NCI-H446 (cell line): ENCODE measurements around the gene UST.

Source experiments
- DNase-seq, 2 experiments: peaks; one replicate each; lab custom pipeline; 2025; lab: John Stamatoyannopoulos, UW

The UST gene

DNA sequence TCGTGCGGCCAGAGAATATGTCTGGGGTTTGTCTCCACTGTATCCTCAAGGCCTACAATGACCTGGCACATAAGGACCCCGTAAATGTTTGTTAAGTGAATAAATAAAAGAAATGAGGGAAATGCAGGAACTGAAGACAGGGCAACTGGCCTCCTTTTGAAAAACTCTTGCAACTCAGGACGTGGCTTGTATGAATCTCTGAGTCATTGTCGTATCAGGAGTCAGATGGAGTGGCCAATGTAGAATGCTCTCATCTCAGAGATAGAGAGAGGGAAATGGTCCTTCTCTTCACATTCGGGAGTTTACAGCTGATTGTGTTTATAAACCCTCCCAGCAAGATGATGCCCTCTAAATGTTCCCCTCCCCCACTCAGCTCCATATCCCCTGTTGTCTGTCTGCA is 57.1 kb downstream of the UST start:
- DNase-seq: no peak

DNA sequence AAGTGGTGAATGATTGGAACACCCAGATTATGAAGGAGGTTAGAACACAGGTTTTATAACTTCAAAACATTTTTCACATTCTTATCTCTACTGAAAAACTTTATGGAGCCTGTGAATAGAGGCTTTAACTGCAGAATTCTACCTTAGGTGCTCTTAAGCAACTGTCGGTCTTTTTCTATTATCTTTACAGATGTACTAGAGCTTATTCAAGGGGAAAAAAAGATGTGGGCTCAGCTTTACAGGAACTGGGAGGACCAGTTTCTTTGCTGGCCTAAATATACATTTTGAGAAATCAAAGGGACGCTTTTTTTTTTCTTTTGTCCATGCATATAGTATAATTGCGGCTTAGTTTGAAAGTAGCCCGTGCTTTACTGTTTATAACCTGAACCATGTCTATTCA is 58.9 kb downstream of the UST start:
- no peak for DNase-seq

DNA sequence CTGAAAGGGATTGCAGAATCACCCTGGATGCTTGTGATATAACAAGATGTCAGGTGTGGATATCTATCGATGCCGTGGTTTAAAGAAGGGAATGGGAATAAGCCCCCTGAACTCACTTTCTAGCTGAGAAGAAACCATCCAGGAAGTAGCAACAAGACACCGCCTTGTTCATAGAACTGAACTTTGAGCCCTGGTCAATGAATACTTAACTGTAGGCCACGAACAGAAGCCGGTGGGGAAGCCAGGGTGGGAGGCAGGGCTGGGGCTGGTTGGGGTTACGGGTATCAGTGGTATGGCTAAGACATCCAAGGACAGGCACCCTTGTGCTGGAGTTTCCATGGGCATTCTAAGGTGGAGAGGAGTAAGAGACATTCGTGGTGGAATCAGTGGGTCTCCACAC is 61.0 kb downstream of the UST start:
- DNase-seq: no peak

DNA sequence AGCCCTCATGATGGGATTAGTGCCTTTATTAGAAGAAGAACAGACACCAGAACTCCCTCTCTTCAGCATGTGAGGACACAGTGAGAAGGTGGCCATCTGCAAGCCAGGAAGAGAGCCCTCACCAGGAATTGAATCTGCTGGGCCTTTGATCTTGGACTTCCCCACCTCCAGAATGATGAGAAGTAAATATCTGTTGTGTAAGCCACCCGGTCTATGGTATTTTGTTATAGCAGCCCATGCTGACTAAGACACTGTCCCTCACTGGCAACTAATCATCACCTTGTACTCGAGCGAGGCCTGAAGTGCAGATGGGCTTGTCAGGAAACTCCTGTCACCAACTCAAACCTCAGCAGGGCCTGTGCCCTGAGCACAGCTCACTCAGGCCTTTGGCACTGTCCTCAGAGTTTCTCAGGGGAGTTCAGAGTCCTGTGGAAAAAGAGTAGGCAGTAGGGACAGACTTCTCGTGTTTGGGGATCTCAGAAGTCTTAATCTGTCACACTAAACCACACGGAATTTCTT is 62.0 kb downstream of the UST start:
- DNase-seq: no peak

DNA sequence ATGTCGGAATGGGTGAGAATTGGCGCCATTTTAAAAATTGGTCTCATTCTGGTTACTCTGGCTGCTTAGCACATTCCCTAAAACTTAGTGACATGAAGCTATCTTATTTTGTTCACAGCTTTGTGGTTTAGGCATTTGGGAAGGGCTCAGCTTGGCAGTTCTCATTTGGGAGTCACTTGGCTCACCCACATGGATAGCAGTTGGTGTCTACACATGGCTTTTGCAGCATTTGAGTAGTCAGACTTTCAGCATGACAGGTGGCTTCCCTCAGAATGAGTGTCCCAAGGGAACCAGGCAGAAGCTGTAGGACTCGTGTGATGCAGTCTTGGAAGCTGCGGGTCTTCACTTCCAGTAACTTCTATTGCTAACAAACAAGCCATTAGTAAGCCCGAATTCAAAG is 64.6 kb downstream of the UST start:
- no peak for DNase-seq

DNA sequence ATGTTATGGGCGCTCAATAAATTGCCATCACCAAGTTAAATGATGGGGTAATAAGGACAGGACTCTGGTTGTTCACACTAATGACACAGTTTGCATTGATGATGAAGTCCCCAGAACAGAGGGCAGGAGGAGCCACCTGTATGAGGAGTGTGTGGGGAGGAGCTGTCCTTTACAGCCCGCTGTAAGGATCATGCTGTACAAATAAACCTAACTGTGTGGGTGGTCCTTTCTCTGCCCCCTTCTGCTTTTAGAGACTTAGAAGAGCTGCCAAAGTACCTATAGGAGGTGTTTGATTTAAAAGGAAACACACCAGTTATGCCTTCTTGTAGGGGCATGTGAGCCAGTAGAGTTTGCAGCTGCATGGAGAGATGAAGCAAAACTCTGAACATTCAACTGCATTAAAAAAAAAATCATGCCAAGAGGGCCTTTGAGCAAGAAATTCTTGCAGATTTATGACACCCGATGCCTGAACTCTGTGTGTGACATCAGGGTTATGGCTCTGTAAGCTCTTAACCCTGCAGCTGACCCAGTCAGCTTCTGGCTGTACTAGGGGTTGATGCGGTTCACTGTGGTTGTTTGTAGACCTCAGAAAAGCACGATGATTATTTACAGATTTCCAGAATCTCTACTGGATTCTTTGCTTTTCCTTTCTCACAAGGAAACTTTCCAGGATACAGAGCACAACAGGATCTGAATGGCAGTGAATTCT is 67.4 kb downstream of the UST start:
- no peak for DNase-seq

DNA sequence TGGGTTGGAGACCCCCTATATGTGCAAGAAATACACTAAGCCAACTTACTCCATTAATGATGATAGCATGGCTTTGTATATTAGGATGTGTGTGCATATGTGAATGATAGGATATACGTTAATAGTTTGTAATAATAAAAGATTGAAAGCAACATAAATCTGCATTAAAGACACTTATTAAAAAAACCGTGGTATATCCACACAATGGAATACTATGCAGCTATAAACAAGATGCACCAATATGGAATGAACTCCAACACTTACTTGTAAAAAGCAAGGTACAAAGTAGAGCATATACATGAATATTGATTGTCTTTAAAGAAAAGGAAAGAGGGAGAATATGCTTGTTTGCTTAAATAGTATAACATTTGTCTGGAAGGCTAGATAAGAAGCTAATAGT is 68.0 kb downstream of the UST start:
- DNase-seq: no peak

DNA sequence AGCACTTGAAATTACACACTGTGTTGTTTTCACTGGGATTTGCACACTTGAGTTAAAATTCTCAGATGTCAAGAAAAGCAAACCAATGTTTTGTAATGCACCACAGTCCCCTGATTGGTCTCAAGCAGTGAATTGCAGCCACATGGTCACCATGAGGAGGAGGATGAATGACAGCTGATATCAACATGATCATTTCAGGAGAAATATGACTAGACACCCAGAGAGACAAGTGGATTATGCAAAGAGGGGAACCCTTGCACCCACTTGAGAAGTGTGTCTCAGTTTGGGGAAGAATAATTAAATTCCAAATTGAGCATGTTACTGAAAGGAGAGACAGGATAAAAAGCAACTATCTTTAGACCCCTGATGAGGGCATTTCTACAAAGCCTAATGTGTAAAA is 69.3 kb downstream of the UST start:
- no peak for DNase-seq

DNA sequence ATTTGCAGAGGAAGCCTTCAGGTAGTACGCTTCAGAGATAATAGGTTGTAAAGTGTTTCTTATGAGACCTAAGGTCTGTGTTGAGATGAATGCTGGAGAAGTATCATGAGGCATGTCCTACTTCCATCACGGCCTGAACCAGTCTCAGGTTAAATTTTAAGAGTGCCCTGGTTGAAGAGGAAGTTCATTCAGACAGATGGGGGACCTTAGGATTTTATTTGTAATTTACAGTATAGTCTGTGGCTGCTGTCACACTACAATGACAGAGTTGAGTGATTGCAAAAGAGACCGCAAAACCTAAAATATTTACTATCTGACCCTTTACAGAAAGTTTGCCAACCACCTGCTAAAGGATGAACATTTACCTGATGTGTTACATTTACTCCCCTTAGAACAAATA is 70.9 kb downstream of the UST start:
- DNase-seq: no peak

DNA sequence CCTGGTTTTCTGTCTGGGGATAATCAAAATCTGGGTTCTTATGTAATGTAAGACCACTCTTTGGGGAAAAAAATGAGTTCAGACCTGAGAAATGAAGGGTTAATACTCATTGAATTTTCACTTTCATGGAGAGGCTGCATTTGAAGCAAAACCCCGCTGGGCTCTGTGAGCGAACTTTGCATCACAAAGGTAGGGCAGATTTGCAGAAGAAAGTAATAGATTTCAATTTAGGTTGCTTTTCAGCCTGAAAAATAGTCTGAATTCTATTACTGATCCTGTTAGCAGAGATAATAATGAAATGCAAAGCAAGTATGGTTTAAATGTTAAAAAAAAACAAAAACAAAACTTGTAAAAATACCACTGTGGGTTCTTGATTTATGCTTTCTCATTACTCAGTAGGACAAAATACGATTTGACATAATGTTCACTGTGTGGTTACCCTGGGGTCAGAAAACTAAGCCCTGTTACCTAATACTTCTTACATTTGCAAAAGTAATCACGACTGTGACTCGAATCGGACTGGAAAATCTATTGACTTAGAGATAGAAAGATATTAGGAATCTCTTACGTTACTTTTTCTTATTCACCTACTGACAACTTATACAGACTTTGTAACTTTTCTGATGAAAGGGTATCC is 72.2 kb downstream of the UST start:
- DNase-seq: no peak

DNA sequence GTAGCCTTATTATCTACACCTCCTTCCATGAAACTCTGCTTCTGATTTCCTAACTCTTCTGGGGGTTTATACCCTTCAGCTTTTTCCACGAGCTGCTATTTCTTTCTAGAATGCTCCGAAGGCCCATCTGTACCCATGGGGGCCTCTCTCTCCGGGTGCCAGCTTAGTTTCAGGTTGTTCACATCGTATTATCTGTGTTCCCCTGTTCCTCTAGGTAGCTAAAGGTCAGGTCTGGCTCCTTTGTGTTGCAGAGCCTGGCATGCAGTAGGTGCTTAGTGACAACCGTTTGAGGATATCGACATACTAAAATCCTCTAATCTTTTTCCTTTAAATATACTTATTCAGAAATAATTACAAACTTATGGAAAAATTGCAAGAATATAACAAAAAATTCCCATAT is 73.0 kb downstream of the UST start:
- DNase-seq: no peak

DNA sequence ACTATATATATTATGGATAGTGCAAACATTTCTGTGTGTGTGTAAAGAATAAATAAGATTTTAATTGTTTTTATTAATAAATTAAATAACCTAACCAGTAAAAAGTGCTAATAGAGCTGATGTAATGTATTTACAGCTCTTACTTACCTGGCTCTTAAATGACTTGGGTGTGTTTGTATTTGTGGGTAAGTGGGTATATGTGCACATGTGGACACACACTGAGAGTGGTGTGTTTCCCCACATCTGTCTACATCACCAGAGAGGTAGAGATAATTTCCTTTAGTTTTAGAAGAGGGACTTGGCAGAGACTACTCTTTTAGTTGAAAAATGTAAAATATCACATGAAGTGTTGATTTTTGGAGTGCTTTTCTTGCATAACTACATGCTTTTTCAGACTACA is 76.0 kb downstream of the UST start:
- DNase-seq: no peak

DNA sequence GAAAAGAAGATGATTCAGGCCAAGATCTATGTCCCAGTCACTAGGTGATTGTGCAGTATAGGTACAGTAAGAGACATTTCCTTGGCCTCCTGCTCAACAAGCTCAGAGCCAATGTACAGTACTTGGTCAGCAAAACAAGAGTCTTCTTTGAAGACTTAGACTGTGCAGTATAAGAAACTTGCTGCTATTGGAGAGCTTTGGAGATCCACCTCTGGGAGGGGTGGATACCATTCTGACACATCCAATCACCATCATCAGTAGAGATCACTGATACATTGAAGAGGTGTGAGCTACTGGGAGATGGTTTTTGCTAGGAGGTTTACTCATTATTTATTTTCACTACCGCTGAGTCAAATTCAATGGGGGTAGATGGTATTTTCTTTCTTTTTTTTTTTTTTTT is 77.5 kb downstream of the UST start:
- no peak for DNase-seq

DNA sequence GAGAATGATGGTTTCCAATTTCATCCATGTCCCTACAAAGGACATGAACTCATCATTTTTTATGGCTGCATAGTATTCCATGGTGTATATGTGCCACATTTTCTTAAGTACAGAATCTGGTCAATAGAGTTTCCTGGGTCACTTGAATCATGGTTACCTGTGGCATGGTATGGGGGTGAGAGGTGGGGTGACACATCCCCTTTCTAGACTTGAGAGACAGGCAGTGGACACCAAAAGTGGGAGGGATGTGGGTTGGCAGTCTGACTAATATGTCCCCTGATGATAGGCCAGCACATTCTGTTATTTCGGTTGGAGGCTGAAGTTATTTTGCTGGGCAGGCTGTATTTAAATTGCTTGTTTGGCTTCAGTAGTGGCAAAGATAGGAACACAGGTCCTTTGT is 78.1 kb downstream of the UST start:
- no peak for DNase-seq

DNA sequence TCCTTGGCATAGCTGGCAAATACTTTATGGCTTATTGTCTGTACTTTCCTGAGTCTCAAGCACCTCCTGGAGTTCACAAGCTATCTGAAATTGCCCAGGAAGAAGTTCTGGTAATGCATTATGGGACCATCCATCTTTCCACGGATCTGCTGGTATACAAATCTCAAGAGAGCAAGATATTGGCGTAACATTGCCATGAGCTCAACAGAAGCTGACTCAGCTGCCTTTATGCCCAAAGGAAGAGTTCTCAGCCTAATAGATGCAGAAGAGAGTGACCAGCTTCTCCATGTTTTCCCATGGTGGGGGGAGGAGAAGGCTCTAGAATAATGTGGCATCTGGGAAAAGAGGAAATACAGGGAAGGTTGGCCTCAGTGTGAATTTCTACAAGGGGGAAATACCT is 78.7 kb downstream of the UST start:
- no peak for DNase-seq

DNA sequence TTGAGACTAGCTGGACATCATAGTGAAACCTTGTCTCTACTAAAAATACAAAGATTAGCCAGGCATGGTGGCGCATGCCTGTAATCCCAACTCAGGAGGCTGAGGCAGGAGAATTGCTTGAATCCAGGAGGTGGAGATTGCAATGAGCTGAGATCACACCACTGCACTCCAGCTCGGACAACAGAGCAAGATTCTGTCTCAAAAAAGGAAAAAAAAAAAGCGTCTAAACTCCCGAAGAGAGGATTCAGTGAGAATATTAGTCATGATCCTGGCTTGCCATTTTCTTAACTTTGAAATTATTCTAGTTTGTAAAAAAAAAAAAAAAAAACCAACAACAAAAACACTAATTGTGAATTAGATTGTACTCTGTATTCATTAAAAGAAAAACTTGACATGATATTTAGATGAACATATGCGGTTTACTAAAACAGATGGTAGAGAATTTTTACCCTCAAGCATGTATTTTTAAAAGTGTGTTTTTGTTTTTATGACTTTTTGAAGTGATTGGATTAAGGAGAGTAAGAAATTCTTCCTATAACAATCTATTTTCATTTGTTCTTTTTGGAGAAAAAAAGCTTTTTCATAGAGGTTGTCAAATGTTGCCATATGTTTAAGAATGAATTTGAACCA is 80.7 kb downstream of the UST start:
- DNase-seq: no peak

DNA sequence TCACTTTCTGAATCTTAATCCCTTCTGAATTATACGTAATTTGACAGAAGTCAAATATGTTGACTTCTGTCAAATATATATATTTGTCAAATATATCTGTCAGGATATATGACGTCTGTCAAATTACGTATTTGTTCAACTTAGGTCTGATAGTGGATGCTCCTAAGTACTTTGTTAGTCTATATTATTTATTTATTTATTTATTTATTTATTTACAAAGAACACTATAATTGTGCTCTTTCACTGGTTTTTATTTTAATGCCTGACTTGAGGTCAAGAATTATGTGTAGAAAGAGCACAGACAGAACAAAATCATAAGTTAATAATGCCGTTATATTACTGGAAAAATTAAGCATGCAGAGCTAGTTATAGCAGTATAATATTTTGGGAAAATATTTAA is 81.2 kb downstream of the UST start:
- no peak for DNase-seq

DNA sequence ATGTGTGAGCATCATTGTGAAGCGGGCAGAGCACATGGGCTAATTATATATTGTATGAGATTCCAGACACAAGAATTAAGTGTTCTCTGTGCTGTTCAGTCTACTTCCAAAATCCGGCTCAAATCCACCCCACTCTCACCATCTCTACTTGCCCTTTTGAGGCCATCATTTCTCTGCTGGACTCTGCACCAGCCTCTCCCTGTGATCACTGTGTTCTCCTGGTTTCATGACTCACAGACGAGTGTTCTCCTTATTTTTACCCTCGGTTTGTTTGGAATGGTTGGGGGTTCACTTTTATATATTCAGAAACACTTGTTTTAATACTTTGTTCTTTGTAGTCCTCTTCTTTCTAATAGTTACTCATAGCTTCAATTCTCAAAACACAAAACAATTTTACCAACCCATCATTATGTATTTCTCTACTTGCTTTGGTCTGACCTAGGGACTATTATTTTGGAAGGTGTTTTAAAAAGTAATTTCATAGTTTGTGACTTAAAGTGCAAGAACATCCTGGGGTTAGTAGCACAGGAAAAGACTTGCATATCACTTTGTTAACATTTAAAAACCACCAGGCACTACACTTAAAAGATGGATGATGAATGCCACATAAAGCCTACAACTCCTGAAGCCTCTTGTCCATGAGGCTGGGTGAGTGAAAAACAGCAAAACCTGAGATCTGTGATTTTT is 82.7 kb downstream of the UST start:
- no peak for DNase-seq

DNA sequence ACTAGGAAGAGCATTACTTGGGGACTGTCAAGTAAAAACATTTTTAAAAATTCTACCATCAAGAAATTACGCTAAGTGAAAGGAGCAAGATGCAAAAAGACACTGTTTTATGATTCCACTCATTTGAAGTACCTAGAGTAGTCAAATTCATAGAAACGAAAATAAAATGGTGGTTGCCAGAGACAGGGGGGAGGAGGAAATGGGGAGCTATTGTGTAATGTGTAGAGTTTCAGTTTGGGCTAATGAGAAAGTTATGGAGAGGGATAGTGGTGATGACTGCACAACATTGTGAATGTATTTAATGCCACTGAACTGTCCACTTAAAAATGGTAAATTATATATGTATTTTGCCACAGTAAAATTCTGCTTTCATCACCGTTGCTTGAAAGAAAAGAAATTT is 83.8 kb downstream of the UST start:
- DNase-seq: no peak

DNA sequence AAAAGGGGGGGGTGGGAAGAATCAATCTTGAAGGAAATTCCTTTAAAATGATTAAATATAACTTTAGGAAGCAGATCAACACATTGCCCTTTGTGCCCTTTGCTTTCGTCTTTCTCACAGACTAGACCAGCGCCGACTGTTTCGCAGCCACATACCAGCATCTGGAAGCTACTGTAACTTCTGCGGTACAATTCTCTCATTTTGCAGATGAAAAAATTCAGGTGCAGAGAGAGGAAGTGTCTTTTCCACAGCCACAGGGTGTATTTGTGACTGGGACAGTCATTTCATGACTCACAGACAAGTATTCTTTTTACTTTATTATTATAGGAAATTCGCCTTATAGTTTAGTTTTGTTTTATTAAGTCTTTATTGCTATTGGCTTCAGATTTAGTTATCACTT is 84.2 kb downstream of the UST start:
- no peak for DNase-seq

DNA sequence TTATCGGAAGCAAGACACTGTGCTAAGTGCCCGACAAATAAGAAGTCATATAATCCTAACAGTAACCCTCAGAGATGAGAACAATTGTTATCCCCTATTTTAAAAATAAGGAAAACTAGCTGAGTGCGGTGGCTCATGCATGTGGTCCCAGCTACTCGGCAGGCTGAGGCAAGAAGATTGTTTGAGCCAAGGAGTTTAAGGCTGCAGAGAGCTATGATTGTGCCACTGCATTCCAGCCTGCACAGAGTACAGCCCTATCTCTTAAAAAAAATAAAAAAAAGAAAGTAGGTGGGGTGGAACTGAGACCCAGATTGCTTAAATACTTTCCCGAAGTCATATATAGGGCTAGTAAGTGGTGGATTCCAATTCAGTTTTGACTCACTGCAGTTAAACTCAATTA is 84.7 kb downstream of the UST start:
- DNase-seq: no peak

DNA sequence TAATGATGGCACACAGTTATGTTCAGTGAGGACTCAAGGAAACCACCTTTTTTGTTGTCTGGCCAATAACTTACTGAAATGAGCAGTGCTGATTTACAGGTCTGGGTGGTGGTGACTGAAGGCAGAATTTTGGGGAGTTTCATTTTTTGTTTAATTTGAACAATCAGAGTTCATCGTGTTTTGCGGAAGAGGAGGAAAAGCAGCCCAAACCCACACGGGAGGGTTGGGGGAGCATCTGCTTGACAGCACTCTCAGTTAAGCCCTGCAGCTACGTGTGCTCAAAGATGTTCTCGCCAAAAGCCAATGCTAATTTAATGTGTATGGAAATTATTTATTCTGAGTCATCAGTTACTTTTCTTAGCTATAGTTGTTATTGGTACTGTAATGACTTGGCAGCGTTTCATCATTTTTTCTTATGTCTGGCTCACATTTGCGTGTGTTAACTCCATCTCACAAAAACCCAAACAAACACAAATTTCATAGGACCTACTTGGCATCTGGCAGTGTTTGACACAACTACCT is 89.2 kb downstream of the UST start:
- DNase-seq: no peak

DNA sequence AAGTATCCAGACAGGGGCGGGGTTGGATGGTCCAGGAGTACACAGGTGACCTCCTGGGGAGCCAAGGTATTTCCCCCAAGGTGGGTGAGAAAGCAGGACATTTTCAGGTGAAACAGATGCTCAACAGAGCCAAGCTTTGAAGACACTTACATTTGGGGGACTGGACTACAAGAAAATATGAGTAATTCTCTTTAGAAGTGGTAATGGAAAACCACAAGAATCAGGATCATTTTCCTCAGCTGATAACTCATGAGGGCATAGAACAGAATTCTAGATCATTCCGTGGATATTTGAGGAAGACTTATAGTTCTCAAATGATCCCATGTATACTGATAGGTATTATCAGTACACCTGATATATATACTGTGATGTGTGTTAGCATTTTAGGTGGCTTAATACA is 89.9 kb downstream of the UST start:
- no peak for DNase-seq
